Keratinocyte (primary cell): ENCODE measurements around the gene SND1.

ENCODE experiments used
- CTCF ChIP-seq, 3 experiments: IDR thresholded peaks in 1 of 3; conservative IDR thresholded peaks in 1 of 3; optimal IDR thresholded peaks in 1 of 3; 2 replicates in 2 of 3; 3 replicates in 1 of 3; pipeline versions ENCODE3 to v1.5.1; 2011; ENCODE audit warnings: low read length in 3 of 3, mild to moderate bottlenecking in 3 of 3, moderate library complexity in 2 of 3, control low read depth in 1 of 3, inconsistent platforms in 1 of 3; ENCODE audit not compliant: insufficient read depth in 2 of 3; ENCODE audit errors: extremely low read depth in 1 of 3
- EZH2 ChIP-seq: IDR thresholded peaks from one replicate; pipeline ENCODE4 v1.6.1; 2012; ENCODE audit warnings: inconsistent platforms, mild to moderate bottlenecking, low read length, moderate library complexity

- TF ChIP-seq EZH2 (no peak), CTCF (optimal IDR thresholded peaks at IDR 0.05 in 1 of 3, IDR thresholded peaks at IDR 0.05 in 1 of 3, conservative IDR thresholded peaks at IDR 0.05 in 1 of 3; ENCODE audit: extremely low read depth in 1 of 3, insufficient read depth in 2 of 3, low read length in 3 of 3) (no peak)
Measured at GRCh38 chr7:128044064-128044463, 392.1 kb downstream of the SND1 start.
